Measurements from ENCODE around the gene SLC5A5. TPM values are rescaled to one million over a fixed set of nuclear protein-coding genes. Genes with fewer than 3 reads are reported as not detected.

Gene SLC5A5
- total RNA-seq, 1 donor from 2014 or later, result 0.18 TPM

- DNase-seq (no peak), ATAC-seq (no peak)
- Histone ChIP-seq H3K27me3 (ENCODE audit: low read depth) (no peaks in the 10 kb centered on the region), H3K4me1 (peaks cover 3% of the 10 kb centered on the region), H3K27ac (no peak overlapping the region), H3K4me3 (no peak overlapping the region), H3K36me3 (peaks cover 52% of the 10 kb centered on the region), H3K9me3 (no peaks in the 10 kb centered on the region)
- TF ChIP-seq CTCF (IDR thresholded peaks at IDR 0.05), result no peak
- intact Hi-C loops (cut with DNase I), result loop anchor here (5.0 kb wide), 1 partner anchor 55 kb away; no protein-coding TSS in a partner anchor
These were observed 70.4 kb downstream of the SLC5A5 start for GRCh38 chr19:17942181-17942580.

- Histone ChIP-seq H3K36me3 (peaks cover 49% of the 10 kb centered on the region), H3K9me3 (no peaks in the 10 kb centered on the region), H3K27ac (no peak overlapping the region), H3K4me1 (peaks cover 7% of the 10 kb centered on the region), H3K4me3 (no peak overlapping the region), H3K27me3 (ENCODE audit: low read depth) (no peaks in the 10 kb centered on the region)
- intact Hi-C loops (cut with DNase I), result loop anchor here (5.0 kb wide), 1 partner anchor 55 kb away; no protein-coding TSS in a partner anchor
- ATAC-seq (no peak), DNase-seq (no peak)
- TF ChIP-seq CTCF (IDR thresholded peaks at IDR 0.05), result no peak
These were observed 71.0 kb downstream of the SLC5A5 start for GRCh38 chr19:17942582-17943273.

GRCh38 chr19:17943274-17944221 is 71.8 kb downstream of the SLC5A5 start:
- ATAC-seq (no peak), DNase-seq (no peak)
- H3K4me3 ChIP-seq, result no peak overlapping the region
- intact Hi-C loops (cut with DNase I), result loop anchor here (5.0 kb wide), 1 partner anchor 54 kb away; no protein-coding TSS in a partner anchor
- TF ChIP-seq CTCF (IDR thresholded peaks at IDR 0.05), result no peak
- peaks cover 43% of the 10 kb centered on the region for H3K36me3 ChIP-seq
- peaks cover 8% of the 10 kb centered on the region for H3K4me1 ChIP-seq
- H3K27ac ChIP-seq, result no peak overlapping the region
- no peaks in the 10 kb centered on the region for H3K9me3 ChIP-seq
- no peaks in the 10 kb centered on the region for H3K27me3 ChIP-seq (ENCODE audit: low read depth)

- H3K9me3 ChIP-seq, result no peaks in the 10 kb centered on the region
- intact Hi-C loops (cut with DNase I), result loop anchor here (5.0 kb wide), 1 partner anchor 53 kb away; no protein-coding TSS in a partner anchor
- no peak overlapping the region for H3K27ac ChIP-seq
- peaks cover 4% of the 10 kb centered on the region for H3K27me3 ChIP-seq (ENCODE audit: low read depth)
- H3K4me1 ChIP-seq, result peaks cover 16% of the 10 kb centered on the region
- no peak overlapping the region for H3K4me3 ChIP-seq
- no peak for ATAC-seq
- no peak for DNase-seq
- TF ChIP-seq CTCF (IDR thresholded peaks at IDR 0.05), result no peak
- H3K36me3 ChIP-seq, result peaks cover 35% of the 10 kb centered on the region
These were observed 72.6 kb downstream of the SLC5A5 start for GRCh38 chr19:17944301-17944700.

Other genes with a start within 250 kb of the SLC5A5 start
- 0.21 TPM for gene UNC13A, start 183.6 kb upstream of the SLC5A5 start, total RNA-seq
- gene MAP1S, start 152.5 kb upstream of the SLC5A5 start, total RNA-seq, result 67.1 TPM
- 8.7 TPM for gene FCHO1, start 120.5 kb upstream of the SLC5A5 start, total RNA-seq
- 1.6 TPM for gene B3GNT3, start 76.8 kb upstream of the SLC5A5 start, total RNA-seq
- not detected for gene INSL3, start 50.4 kb upstream of the SLC5A5 start, total RNA-seq
- gene JAK3, start 24.0 kb upstream of the SLC5A5 start, total RNA-seq, result 15.9 TPM
- 1,378 TPM for gene RPL18A, start 12.0 kb upstream of the SLC5A5 start, total RNA-seq
- gene CCDC124, start 61.1 kb downstream of the SLC5A5 start, total RNA-seq, result 55.3 TPM
- gene KCNN1, start 95.2 kb downstream of the SLC5A5 start, total RNA-seq, result not detected
- gene ARRDC2, start 136.2 kb downstream of the SLC5A5 start, total RNA-seq, result 89.4 TPM
- gene IL12RB1, start 215.0 kb downstream of the SLC5A5 start, total RNA-seq, result 14.6 TPM
- gene MAST3, start 225.8 kb downstream of the SLC5A5 start, total RNA-seq, result 29.2 TPM

All from lower lobe of right lung (tissue), 2 donors.